Prostate gland (tissue), 2 donors: ENCODE measurements around the gene PLCE1. TPM values are rescaled to one million over a fixed set of nuclear protein-coding genes. Genes with fewer than 3 reads are reported as not detected.
"Not testable (repeated sequence)": the region's sequence is repeated elsewhere in the genome, so short reads cannot be mapped to it uniquely, and the experiment has no call there.

Source experiments
- DNase-seq: peaks from one replicate; pipeline ENCODE4 v3.0.0-alpha.2; 2019; ENCODE audit warnings: low spot score
- H3K27ac ChIP-seq, 2 donors: fragments of 200-600 bp; sonication (generic); 2 replicates each; pipeline ENCODE4 v1.5.1; 2017 to 2019
- H3K27me3 ChIP-seq: fragments of 200-600 bp; sonication (generic); replicated peaks from 2 replicates; pipeline ENCODE4 v1.5.1; 2019; ENCODE audit not compliant: insufficient read depth
- H3K36me3 ChIP-seq, 2 donors: fragments of 200-600 bp; sonication (generic); 1 replicate in 1 of 2; 2 replicates in 1 of 2; pipeline versions ENCODE4 v1.5.1 to v1.8.1; 2017 to 2019
- H3K4me1 ChIP-seq: fragments of 200-600 bp; sonication (generic); replicated peaks from 2 replicates; pipeline ENCODE4 v1.5.1; 2019
- H3K4me3 ChIP-seq, 2 donors: fragments of 200-600 bp; sonication (generic); 2 replicates each; pipeline ENCODE4 v1.5.1; 2017 to 2019
- H3K9me3 ChIP-seq: fragments of 200-600 bp; sonication (generic); 2 replicates; pipeline ENCODE4 v1.5.1; 2017
- POLR2A ChIP-seq: fragments of 450-650 bp; IDR thresholded peaks from one replicate; pipeline ENCODE4 v1.6.1; 2016; ENCODE audit warnings: antibody characterized with exemption, mild to moderate bottlenecking
- POLR2AphosphoS5 ChIP-seq: sonication (generic); formaldehyde crosslinking; IDR thresholded peaks from one replicate; pipeline ENCODE4 v1.6.1; 2017; ENCODE audit warnings: antibody characterized with exemption
- WGBS: methylation state at CpG from one replicate; pipeline ENCODE4 v1.1.5; 2018; 5-methylcytosine and 5-hydroxymethylcytosine counted together
- intact Hi-C: fragments of 100-400 bp; cut with DNase I; formaldehyde crosslinking; loops from one replicate; pipeline ENCODE4 v1.14.2; 2022
- total RNA-seq, 2 donors: library from RNA; depleted of rRNA; stranded (reverse); fragments of >200 nt; gene quantifications; one replicate each; pipeline ENCODE4 v1.1.0, GENCODE V29; 2016
- TF ChIP-seq, protein P1 (sequence below), 4 experiments: fragments of 200-600 bp in 2 of 4; fragments of 450-650 bp in 2 of 4; sonication (generic) in 2 of 4; IDR thresholded peaks; 1 replicate in 3 of 4; 2 replicates in 1 of 4; pipeline ENCODE4 v1.5.1; 2016 to 2019; ENCODE audit warnings: antibody characterized with exemption in 4 of 4, mild to moderate bottlenecking in 2 of 4, moderate library complexity in 2 of 4

Gene PLCE1
- total RNA-seq, 2 donors from 2014 or later: 3.5 to 5.2 TPM

GRCh38 chr10:93954299-93954698 lies 39.4 kb upstream of the PLCE1 start:
- H3K9me3 ChIP-seq: no peaks in the 10 kb centered on the region
- no peak for DNase-seq
- no peaks in the 10 kb centered on the region for H3K36me3 ChIP-seq
- H3K4me3 ChIP-seq: no peak overlapping the region
- H3K27me3 ChIP-seq: no peaks in the 10 kb centered on the region
- TF ChIP-seq POLR2A (no peak), POLR2AphosphoS5 (no peak)
- TF ChIP-seq, protein P1, sequence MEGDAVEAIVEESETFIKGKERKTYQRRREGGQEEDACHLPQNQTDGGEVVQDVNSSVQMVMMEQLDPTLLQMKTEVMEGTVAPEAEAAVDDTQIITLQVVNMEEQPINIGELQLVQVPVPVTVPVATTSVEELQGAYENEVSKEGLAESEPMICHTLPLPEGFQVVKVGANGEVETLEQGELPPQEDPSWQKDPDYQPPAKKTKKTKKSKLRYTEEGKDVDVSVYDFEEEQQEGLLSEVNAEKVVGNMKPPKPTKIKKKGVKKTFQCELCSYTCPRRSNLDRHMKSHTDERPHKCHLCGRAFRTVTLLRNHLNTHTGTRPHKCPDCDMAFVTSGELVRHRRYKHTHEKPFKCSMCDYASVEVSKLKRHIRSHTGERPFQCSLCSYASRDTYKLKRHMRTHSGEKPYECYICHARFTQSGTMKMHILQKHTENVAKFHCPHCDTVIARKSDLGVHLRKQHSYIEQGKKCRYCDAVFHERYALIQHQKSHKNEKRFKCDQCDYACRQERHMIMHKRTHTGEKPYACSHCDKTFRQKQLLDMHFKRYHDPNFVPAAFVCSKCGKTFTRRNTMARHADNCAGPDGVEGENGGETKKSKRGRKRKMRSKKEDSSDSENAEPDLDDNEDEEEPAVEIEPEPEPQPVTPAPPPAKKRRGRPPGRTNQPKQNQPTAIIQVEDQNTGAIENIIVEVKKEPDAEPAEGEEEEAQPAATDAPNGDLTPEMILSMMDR (IDR thresholded peaks at IDR 0.05): no peak
- intact Hi-C loops: no loop called here
- no peaks in the 10 kb centered on the region for H3K4me1 ChIP-seq
- H3K27ac ChIP-seq: no peak overlapping the region
- 96% methylated on average over 8 of the region's 8 CpGs for WGBS

DNA sequence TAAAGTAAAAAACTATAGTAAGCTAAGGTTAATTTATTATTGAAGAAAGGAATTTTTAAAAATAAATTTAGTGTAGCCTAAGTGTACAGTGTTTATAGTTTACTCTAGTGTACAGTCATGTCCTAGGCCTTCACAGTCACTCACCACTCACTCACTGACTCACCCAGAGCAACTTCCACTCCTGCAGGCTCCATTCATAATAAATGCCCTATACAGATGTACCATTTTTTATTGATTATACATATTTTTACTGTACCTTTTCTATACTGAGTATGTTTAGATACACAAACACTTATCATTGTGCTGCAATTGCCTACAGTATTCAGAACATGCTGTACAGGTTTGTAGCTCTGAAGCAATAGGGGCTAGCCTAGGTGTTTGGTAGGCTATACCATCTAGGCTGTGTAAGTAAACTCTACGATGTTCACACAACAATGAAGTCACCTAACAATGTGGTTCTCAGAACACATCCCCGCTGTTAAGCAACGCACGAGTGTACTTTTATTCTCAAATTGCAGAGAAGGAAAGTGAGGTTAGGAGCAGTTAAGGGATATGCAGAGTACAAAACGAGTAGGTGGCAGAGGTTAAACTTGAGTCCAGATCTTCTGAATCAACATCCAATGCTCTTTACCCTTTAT lies 38.9 kb upstream of the PLCE1 start:
- intact Hi-C loops: no loop called here
- Histone ChIP-seq H3K27ac (no peak overlapping the region), H3K4me3 (no peak overlapping the region), H3K4me1 (no peaks in the 10 kb centered on the region), H3K27me3 (no peaks in the 10 kb centered on the region), H3K9me3 (no peaks in the 10 kb centered on the region), H3K36me3 (no peaks in the 10 kb centered on the region)
- TF ChIP-seq POLR2AphosphoS5: no peak
- TF ChIP-seq, protein P1 (IDR thresholded peaks at IDR 0.05): no peak
- TF ChIP-seq POLR2A: no peak
- WGBS: 84% methylated on average over 5 of the region's 5 CpGs
- no peak for DNase-seq

- 91% methylated on average over 6 of the region's 6 CpGs for WGBS
- no peaks in the 10 kb centered on the region for H3K27me3 ChIP-seq
- no peak overlapping the region for H3K27ac ChIP-seq
- no peaks in the 10 kb centered on the region for H3K36me3 ChIP-seq
- intact Hi-C loops: no loop called here
- H3K4me1 ChIP-seq: no peaks in the 10 kb centered on the region
- no peak for DNase-seq
- no peak overlapping the region for H3K4me3 ChIP-seq
- TF ChIP-seq POLR2AphosphoS5 (no peak), POLR2A (no peak)
- TF ChIP-seq, protein P1 (IDR thresholded peaks at IDR 0.05): no peak
- H3K9me3 ChIP-seq: no peaks in the 10 kb centered on the region
Observed at GRCh38 chr10:93958834-93959233, 34.9 kb upstream of the PLCE1 start.

DNA sequence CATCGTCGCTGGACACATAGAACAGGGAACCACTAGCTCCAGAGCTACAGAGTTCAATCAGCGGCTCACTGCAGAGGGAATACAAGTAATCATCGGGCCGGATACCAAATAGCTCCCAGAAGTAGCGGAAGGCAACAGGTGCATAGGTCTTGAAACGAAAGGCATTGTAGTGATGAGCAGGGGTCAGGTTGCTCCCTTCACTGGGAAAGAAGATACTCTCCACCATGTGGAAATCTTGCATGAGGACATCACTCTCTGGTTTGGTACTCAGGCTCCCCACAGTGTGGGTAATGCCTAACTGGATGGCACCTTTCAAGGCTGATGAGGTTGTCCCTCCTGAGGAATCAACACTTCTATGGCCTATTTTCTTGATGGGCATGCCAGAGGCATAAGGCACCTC lies 32.7 kb upstream of the PLCE1 start:
- H3K27ac ChIP-seq, H3K9me3 ChIP-seq, H3K4me1 ChIP-seq, H3K36me3 ChIP-seq, intact Hi-C loops, H3K4me3 ChIP-seq, DNase-seq, H3K27me3 ChIP-seq: not testable (repeated sequence)
- 99% methylated on average over 7 of the region's 7 CpGs for WGBS

DNA sequence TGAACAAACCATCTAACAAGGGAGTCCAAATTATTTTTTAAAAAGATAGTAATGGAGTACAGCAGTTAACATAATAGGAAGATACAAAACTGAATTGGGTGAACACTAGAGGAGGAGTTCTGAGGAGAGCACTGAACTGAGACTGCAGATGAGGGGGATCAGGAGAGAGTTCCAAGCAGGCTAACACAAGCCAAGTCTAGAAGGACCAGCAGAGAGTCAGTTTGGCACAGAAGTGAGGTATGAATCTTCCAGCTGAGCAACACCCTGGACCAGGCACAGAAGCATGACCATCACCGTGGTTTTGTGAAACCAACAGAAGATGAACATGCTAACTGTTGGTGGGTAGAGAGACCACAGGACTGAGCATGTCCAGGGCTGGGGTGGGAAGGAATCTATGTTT lies 30.8 kb upstream of the PLCE1 start:
- TF ChIP-seq POLR2A (no peak), POLR2AphosphoS5 (no peak)
- TF ChIP-seq, protein P1 (IDR thresholded peaks at IDR 0.05): no peak
- no peak overlapping the region for H3K4me3 ChIP-seq
- H3K27me3 ChIP-seq: no peaks in the 10 kb centered on the region
- DNase-seq: no peak
- intact Hi-C loops: no loop called here
- 86% methylated on average over 1 of the region's 1 CpG for WGBS
- no peaks in the 10 kb centered on the region for H3K4me1 ChIP-seq
- H3K27ac ChIP-seq: no peak overlapping the region
- no peaks in the 10 kb centered on the region for H3K36me3 ChIP-seq
- H3K9me3 ChIP-seq: no peaks in the 10 kb centered on the region
